Measurements from ENCODE around the gene MSI2.

DNA sequence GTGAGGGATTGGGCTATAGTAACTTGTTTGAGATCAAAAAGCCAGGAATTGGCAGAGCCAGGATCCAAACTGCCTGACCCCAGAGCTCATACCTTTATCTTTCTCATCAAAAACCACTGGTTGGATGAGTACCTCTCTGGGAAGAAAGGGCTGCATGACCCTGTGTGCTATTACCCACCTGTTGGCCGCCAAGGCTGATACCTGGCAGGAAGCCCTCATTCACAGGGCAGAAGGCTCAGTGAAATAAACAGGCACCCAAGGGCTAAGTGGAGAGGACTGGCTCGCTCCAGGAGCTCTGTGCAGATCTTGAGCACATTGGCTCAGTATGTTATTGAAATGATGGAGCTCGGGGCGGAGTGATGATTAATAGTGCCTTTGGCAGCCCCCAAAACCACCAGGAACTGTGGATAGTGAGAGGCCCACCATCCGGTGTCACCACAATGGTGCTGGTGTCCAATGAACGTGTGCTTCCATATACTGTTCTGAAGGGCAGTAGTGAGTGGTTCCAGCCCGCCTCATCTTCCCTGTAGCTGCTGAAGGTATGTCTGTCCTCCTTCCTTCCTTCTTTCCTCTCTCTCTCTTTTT lies 197.6 kb downstream of the MSI2 start:
- no peak for TF ChIP-seq CSDC2 (CRISPR knock-in tag; IDR thresholded peaks at IDR 0.05)
- no peak for TF ChIP-seq ZFP3 (CRISPR knock-in tag; IDR thresholded peaks at IDR 0.05)
- TF ChIP-seq, protein P1, sequence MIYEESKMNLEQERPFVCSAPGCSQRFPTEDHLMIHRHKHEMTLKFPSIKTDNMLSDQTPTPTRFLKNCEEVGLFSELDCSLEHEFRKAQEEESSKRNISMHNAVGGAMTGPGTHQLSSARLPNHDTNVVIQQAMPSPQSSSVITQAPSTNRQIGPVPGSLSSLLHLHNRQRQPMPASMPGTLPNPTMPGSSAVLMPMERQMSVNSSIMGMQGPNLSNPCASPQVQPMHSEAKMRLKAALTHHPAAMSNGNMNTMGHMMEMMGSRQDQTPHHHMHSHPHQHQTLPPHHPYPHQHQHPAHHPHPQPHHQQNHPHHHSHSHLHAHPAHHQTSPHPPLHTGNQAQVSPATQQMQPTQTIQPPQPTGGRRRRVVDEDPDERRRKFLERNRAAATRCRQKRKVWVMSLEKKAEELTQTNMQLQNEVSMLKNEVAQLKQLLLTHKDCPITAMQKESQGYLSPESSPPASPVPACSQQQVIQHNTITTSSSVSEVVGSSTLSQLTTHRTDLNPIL (CRISPR knock-in tag; IDR thresholded peaks at IDR 0.05; ENCODE audit: low read depth) = no peak
- TF ChIP-seq, protein P2, sequence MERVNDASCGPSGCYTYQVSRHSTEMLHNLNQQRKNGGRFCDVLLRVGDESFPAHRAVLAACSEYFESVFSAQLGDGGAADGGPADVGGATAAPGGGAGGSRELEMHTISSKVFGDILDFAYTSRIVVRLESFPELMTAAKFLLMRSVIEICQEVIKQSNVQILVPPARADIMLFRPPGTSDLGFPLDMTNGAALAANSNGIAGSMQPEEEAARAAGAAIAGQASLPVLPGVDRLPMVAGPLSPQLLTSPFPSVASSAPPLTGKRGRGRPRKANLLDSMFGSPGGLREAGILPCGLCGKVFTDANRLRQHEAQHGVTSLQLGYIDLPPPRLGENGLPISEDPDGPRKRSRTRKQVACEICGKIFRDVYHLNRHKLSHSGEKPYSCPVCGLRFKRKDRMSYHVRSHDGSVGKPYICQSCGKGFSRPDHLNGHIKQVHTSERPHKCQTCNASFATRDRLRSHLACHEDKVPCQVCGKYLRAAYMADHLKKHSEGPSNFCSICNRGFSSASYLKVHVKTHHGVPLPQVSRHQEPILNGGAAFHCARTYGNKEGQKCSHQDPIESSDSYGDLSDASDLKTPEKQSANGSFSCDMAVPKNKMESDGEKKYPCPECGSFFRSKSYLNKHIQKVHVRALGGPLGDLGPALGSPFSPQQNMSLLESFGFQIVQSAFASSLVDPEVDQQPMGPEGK (CRISPR knock-in tag; IDR thresholded peaks at IDR 0.05; ENCODE audit: borderline replicate concordance) = no peak
- TF ChIP-seq, protein P3, sequence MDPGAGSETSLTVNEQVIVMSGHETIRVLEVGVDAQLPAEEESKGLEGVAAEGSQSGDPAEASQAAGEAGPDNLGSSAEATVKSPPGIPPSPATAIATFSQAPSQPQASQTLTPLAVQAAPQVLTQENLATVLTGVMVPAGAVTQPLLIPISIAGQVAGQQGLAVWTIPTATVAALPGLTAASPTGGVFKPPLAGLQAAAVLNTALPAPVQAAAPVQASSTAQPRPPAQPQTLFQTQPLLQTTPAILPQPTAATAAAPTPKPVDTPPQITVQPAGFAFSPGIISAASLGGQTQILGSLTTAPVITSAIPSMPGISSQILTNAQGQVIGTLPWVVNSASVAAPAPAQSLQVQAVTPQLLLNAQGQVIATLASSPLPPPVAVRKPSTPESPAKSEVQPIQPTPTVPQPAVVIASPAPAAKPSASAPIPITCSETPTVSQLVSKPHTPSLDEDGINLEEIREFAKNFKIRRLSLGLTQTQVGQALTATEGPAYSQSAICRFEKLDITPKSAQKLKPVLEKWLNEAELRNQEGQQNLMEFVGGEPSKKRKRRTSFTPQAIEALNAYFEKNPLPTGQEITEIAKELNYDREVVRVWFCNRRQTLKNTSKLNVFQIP (CRISPR knock-in tag; IDR thresholded peaks at IDR 0.05; ENCODE audit: borderline replicate concordance, low read depth) = no peak
- TF ChIP-seq, protein P4, sequence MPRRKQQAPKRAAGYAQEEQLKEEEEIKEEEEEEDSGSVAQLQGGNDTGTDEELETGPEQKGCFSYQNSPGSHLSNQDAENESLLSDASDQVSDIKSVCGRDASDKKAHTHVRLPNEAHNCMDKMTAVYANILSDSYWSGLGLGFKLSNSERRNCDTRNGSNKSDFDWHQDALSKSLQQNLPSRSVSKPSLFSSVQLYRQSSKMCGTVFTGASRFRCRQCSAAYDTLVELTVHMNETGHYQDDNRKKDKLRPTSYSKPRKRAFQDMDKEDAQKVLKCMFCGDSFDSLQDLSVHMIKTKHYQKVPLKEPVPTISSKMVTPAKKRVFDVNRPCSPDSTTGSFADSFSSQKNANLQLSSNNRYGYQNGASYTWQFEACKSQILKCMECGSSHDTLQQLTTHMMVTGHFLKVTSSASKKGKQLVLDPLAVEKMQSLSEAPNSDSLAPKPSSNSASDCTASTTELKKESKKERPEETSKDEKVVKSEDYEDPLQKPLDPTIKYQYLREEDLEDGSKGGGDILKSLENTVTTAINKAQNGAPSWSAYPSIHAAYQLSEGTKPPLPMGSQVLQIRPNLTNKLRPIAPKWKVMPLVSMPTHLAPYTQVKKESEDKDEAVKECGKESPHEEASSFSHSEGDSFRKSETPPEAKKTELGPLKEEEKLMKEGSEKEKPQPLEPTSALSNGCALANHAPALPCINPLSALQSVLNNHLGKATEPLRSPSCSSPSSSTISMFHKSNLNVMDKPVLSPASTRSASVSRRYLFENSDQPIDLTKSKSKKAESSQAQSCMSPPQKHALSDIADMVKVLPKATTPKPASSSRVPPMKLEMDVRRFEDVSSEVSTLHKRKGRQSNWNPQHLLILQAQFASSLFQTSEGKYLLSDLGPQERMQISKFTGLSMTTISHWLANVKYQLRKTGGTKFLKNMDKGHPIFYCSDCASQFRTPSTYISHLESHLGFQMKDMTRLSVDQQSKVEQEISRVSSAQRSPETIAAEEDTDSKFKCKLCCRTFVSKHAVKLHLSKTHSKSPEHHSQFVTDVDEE (CRISPR knock-in tag; IDR thresholded peaks at IDR 0.05) = no peak
- no peak for TF ChIP-seq ARNTL (CRISPR knock-in tag; IDR thresholded peaks at IDR 0.05; ENCODE audit: borderline replicate concordance, low read depth)
- no peak for TF ChIP-seq ISL1 (CRISPR knock-in tag; IDR thresholded peaks at IDR 0.05)
- no peak for TF ChIP-seq ZFP30 (CRISPR knock-in tag; IDR thresholded peaks at IDR 0.05)
- no peak for TF ChIP-seq ESRRG (CRISPR knock-in tag; IDR thresholded peaks at IDR 0.05)
